T follicular helper cell (primary cell): ENCODE measurements around the gene GLIS1.

Source experiments
- DNase-seq: peaks from one replicate; pipeline ENCODE4 v3.0.0-alpha.2; 2020; ENCODE audit warnings: low read depth

The GLIS1 gene

GRCh38 chr1:53548031-53548491 is 190.9 kb downstream of the GLIS1 start:
- DNase-seq = no peak

- no peak for DNase-seq
These were observed 191.7 kb downstream of the GLIS1 start for GRCh38 chr1:53547231-53547790.

- DNase-seq = no peak
These were observed 192.4 kb downstream of the GLIS1 start for GRCh38 chr1:53546409-53547155.

- no peak for DNase-seq
These were observed 193.1 kb downstream of the GLIS1 start for GRCh38 chr1:53545663-53546408.

- DNase-seq = no peak
These were observed 194.0 kb downstream of the GLIS1 start for GRCh38 chr1:53544728-53545515.

GRCh38 chr1:53543778-53544695 is 194.9 kb downstream of the GLIS1 start:
- no peak for DNase-seq

- no peak for DNase-seq
These were observed 195.7 kb downstream of the GLIS1 start for GRCh38 chr1:53543130-53543777.

- DNase-seq = no peak
These were observed 196.4 kb downstream of the GLIS1 start for GRCh38 chr1:53542551-53542950.

- DNase-seq = no peak
These were observed 197.0 kb downstream of the GLIS1 start for GRCh38 chr1:53541761-53542550.

- no peak for DNase-seq
These were observed 197.7 kb downstream of the GLIS1 start for GRCh38 chr1:53541263-53541625.

GRCh38 chr1:53540604-53541262 is 198.2 kb downstream of the GLIS1 start:
- DNase-seq = no peak

- DNase-seq = no peak
These were observed 199.0 kb downstream of the GLIS1 start for GRCh38 chr1:53539711-53540603.

- DNase-seq = no peak
These were observed 199.7 kb downstream of the GLIS1 start for GRCh38 chr1:53539226-53539625.

GRCh38 chr1:53536606-53537005 is 202.4 kb downstream of the GLIS1 start:
- no peak for DNase-seq

- no peak for DNase-seq
These were observed 203.1 kb downstream of the GLIS1 start for GRCh38 chr1:53535846-53536245.

GRCh38 chr1:53535226-53535625 is 203.7 kb downstream of the GLIS1 start:
- no peak for DNase-seq

- DNase-seq = no peak
These were observed 206.1 kb downstream of the GLIS1 start for GRCh38 chr1:53532912-53533311.

- DNase-seq = no peak
These were observed 206.6 kb downstream of the GLIS1 start for GRCh38 chr1:53532377-53532776.
